ENCODE data around the gene PTPRG.

PTPRG gene

DNA sequence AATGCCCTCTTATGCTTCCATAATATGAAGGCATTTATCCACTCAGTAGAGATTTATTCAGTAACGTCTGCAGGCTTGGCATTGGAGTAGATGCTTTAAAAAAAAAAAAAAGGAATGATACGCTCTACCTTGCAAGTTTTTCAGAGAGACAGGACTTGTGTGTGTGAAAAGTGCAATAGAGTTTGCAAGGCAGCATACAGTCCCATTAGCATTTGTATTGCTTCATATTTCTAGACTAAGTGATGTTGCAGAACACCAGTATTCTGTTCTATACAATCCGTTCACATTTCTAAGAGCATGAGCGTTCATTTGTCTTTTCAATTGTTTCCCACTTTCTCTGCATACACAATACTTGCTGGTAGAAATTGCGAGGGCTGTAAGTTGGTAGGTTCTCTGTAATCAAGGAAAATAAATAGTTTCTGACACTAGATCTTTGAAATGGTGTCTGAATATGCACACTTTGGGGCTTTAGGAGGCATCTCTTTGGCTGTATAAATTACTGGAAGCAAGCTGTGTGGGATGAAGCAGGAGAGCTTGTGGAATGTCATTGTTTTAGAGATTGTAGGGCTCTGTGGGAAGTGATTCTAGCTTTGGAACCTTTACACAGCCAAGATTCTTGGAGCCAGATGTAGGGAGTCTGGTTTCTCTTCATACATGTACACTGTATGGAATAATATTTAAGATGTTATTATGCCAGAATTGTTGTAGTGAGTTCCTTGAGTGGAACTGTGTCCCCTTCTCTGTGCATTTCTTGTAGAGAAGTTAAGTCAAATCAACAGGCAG lies 549.3 kb downstream of the PTPRG start:
- no peak for DNase-seq (ENCODE audit: low read depth, low spot score)

DNA sequence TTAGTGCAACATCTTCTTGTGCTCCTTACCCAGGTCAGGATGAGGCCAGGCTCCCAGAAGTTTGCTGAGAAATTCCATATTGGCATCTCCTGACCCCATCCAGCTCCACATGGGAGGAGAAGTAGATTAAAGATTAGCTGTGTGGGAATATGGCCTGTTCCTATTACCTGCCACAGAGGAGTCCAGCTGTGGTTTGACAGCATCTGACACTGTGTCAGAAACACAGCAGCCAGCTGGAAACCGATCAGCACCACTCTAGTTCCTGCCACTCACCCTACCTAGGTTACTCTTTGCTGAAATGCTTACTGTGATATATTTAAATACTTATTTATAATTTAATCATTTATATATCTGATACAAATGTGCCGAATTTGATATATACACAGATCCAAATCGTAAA lies 551.7 kb downstream of the PTPRG start:
- no peak for DNase-seq (ENCODE audit: low read depth, low spot score)

DNA sequence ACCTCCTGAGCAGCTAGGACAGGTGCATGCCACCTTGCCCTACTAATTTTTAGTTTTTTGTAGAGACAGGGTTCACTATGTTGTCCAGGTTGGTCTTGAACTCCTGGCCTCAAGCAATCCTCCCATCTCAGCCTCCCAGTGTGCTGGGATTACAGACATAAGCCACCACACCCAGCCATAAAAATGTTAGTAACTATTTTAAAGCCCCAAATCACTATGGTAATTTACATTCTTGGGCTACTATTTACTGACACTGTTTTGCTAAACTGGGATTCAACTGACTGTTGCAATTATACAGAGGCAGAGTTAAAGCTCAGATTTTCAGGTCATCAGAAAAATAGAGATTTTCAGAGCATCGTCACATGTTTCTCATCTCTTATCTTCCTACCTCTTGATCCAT lies 553.4 kb downstream of the PTPRG start:
- no peak for DNase-seq (ENCODE audit: low read depth, low spot score)

DNA sequence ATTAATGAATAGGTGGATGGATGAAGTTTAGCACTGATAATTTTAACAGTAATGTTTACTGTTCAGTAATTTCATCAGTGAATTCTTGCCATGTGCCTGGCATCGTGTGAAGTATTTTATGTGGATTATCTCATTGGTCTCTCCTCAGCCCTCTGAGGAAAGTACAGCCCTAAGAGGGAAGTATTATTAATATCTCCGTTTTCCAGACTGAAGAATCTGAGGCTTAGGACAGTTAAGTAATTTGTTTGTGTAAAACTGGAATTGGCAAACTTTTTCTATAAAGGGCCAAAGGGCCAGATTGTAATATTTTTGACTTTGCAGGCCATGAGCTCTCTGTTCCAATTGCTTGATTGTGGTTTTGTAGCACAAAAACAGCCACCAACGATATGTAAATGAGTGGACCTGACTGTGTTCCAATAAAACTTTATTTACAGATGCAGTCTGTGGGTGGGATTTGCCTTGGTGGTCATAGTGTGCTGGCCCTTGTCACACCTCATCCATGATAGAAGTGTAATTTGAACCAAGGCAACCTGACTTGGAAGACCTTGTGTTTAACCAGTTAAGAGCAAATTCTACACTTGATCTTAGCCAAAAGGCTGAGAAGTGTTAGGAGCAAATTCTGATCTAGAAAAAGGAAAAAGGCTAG lies 556.7 kb downstream of the PTPRG start:
- DNase-seq (ENCODE audit: low read depth, low spot score) = no peak

DNA sequence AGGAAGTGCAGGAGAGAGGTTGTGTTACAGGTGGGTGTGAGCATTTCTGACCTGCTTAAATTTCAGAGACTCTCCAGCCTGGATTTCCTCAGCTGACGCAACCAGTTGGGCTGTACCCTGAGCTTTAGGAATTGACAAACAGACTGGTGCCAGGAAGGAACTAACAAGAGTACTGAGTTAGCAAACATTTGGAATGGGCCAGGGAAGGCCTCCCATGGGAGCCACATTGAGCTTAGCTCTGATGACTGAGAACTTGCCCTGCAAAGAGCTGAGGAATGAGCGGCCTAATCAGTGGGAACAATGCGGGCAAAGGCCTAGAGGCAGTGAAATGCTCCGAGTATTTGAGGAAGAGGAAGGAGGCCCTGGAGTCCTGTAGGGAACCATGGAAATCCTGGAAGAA lies 557.8 kb downstream of the PTPRG start:
- DNase-seq (ENCODE audit: low read depth, low spot score) = no peak

DNA sequence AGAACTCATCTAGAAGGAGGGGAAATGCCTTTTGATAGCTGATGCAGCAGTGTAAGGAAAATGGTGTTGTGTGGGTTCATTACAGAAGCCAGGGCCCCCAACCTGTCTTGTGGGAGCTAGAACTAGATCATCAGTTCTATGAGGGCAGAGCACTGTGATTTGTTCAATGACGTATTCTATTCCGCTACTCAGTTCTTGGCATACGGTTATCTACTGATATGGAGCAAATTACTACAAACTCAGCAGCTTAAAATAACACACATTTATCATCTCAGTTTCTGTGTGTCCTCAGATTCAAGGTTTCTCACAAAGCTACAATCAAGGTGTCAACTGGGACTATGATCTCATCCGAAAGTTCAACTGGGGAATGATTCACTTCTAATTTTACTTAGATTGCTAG lies 561.4 kb downstream of the PTPRG start:
- DNase-seq (ENCODE audit: low read depth, low spot score) = no peak

DNA sequence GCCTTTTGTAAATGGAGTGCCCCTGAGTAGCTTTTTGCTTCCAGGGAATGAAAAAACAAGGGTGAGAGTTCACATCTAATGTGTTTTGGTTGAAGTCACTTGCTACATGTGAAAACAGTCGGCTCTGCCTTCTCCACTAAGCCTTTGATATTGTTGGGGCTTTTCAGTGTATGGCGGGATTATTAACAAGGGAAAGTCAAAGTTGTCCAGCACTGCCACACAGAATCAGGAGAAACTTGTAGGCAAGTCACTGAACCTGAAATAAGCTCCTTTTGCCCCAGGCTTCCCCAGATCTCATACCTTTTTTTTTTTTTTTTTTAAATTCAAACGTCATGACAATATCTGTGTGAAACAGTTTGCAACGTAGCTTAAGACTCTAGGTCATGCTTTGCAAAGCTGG lies 564.0 kb downstream of the PTPRG start:
- no peak for DNase-seq (ENCODE audit: low read depth, low spot score)

DNA sequence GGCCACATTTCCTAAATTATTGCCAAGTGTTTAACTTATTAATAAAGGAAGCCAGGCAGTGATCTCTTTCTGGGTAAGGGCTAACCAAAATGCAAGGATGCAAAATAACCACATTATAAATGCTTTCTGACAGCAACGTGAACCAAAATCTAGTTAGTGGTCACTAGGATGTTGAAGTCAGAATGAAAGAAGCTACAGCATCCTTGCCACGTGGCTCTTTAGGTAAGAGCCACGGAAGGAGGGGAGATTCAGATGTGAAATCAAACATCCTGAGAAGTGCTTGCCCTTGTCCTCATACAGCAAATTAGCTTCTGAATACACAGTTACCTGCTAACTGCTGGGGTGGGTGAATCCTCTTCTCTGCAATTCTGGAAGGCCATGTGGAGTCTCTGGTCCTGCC lies 565.7 kb downstream of the PTPRG start:
- no peak for DNase-seq (ENCODE audit: low read depth, low spot score)

DNA sequence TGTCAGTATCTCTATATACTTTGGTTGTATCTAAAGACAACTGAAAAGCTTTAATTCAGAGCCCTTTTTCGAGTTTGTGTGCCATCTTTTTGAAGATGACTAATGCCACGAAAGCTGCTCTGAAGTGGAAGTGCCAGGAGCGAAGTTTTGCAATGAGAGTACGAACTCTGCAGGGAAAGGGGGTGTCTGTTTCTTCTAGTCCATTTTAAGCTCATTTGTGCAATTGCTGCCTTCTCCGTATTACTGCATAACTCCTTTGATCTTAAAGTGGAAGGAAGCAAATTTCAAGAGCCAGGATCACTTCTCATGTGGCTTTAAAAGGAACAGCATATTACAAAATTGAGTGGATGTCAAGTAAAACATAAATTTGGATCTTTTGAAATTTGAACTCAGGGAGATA lies 566.7 kb downstream of the PTPRG start:
- DNase-seq (ENCODE audit: low read depth, low spot score) = no peak

DNA sequence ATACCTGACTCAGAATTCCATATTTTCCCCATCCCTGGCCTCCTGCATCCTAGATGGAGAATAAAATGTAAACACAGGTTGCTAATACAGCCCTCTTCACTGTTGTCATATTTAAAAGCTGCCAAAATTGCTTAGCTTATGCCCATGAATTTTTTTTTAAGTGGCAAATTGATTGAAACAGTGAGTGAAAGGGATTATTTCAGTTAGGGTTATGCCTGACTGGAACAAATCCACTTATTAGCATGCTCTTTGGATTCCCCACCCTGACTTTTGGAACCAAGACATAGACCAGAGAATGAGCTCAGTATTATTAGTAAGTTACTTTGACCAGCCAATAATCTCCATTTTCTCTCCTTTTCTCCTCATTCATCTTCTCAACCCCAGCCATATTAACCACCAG lies 567.3 kb downstream of the PTPRG start:
- DNase-seq (ENCODE audit: low read depth, low spot score) = no peak

DNA sequence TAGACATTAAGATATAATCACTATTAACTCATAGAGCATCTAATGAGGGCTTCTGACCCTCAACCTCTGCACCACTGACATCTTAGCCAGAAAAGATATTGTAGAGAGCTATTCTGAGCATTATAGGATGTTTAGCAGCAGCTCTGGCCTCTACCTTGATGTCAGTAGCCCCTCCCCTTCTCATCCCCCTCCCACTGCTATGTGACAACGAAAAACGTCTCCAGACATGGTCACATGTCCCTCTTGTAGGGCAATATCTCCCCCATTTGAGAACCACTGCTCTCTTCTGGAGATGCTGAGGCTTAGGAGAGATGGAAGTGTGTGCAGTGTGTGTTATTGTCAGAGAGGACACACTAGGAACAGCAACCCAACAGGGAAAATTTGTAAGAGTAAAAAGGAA lies 569.7 kb downstream of the PTPRG start:
- no peak for DNase-seq (ENCODE audit: low read depth, low spot score)

DNA sequence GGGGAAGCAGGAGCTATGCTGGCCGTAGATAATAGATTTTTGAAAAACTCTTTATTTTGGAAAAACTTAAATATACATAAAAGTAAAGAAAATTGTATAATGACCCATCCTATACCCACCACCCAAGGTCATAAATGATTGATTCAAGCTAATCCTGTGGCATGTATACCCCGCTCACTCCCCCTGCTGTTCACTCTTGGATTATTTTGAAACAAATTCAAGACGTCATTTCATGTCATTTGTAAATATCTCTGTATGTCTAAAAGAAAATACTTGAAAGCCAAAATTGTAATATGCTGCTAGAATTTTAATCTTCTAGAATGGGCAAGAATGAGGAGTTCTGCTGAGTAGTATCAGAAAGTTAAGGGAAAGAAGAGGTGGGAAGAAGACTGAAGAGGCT lies 570.2 kb downstream of the PTPRG start:
- DNase-seq (ENCODE audit: low read depth, low spot score) = no peak

DNA sequence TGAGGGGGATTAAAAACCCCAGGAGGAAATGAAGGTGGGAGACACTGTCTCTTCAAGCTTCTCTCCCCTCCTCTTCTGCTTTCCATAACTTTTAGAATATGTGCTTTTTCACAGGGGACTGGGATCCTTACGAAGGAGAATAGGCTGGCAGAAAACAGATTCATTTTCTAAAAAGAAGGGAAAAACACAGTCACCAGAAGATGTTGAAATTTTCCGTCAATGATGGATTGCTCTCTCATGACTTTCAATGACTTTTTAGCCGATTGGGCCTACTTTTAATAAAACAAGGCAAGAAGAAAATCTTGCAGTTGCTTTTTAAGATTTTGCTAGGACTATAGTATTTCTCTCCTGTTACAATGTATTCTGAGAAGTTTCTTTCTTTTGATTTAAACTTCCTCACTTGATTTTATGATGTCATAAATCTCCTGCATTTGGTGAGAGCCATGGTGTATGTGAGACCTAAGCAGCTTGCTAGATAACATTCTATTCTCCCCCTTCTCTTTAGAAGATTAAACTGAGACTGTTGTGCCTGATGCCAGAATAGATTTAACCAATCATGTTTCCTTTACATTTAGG lies 570.7 kb downstream of the PTPRG start:
- DNase-seq (ENCODE audit: low read depth, low spot score) = no peak

DNA sequence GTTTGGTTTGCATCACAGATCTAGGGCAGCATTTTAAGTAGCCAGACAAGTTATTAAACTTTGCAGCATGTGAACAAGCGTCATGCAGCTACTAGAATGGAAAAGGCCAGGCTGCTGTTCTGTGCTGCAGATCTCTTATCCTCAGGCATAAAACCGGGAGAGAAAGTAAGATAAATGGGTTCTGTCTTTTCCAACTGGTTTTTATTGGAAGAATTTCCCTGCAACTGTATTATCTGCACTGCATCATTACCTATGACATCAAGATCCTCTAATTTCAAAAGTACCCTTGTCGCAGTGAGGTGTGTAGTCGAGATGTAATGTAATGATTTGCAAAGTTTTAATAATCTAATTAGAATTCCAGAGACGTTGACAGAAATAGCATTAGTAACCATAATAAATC lies 571.6 kb downstream of the PTPRG start:
- DNase-seq (ENCODE audit: low read depth, low spot score) = no peak

DNA sequence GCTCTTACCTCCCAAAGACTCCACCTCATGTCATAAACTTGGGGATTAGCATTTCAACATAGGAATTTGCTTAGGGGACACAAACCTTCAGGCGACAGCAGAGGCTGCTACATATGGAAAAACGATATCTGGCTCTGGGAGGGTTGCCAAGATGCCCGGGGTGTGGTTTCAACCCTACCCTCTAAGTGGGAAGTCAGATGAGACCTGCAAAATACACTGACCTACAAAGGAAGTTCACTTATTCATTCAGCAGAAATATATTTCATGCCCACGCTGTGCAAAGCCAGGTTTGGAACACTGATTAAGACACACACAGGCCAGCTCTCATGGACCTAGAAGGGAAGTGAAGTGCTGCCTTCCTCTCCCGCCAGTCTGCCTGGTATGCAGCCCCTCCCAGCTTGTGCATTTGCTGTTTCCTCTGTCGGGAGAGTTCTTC lies 572.7 kb downstream of the PTPRG start:
- DNase-seq (ENCODE audit: low read depth, low spot score) = no peak

DNA sequence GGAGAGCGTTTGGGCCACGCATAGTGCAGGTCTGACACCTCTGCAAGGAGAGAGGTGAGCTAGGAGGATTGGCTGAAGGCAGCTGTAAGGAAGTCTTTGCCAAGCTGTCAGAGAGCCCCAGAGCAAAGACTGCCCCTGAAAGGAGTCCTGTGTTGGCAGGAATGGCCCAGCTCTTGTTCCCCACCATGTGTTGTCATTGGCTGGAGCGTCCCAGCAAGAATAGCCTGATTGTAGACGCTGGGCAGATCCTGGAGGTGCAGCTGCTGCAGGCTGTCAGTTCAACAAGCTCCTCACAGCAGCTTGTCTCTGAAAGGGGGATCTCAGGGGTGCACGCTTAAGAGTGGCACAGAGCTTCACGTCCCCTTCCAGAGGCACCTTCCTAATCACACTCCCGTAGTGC lies 574.4 kb downstream of the PTPRG start:
- DNase-seq (ENCODE audit: low read depth, low spot score) = no peak

DNA sequence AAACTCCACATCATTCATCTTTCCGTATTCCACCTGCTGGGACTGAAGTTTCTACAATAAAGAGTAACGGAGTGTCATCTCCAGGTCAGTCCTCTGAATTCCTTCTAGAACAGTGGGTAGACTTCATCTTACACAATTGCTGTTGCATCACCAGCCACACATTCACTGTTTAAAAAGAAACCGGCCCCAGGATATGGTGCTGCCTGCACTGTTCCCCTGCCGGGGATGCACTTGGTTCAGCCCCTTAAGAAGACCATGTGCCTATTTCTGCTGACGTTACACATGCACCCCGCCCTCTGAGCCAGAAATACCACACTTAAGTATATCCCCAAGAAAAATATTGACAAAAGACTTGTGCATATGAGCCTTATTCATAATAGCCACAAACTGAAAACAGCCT lies 578.6 kb downstream of the PTPRG start:
- no peak for DNase-seq (ENCODE audit: low read depth, low spot score)

DNA sequence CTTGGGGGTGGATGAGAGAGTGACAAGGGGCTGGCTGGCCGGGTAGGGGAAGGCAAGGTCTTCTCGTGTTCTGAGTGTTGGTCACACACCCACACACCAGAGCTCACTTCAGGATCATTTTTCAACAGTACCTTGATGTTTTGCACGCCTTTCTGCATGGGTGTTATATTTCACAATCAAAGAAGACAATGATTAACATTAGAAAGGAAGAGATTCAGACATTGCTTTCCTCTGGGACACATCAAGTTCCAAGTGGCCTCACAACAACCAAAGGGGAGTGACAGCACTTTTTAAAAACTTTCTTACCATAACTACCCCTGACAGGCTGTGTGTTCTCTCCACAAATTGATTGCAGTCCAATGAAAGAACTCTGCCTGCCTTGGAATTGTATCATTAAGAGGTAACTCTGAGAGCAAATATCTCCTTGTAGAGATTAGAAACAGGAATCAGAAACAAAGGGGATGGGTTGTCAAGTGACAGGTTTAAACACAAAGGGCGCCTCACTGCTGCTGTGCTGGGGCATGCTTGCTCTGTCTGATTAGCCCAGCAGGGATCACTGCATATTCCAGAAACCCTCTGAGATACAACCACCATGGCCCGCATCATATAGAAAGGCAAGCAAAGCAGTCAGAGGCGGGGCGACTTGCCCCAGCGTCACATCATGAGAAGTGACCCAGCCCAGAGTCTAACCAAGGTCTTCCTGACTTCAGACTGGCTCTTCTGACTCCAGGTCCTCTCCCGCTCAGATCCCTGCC lies 581.1 kb downstream of the PTPRG start:
- DNase-seq (ENCODE audit: low read depth, low spot score) = no peak

DNA sequence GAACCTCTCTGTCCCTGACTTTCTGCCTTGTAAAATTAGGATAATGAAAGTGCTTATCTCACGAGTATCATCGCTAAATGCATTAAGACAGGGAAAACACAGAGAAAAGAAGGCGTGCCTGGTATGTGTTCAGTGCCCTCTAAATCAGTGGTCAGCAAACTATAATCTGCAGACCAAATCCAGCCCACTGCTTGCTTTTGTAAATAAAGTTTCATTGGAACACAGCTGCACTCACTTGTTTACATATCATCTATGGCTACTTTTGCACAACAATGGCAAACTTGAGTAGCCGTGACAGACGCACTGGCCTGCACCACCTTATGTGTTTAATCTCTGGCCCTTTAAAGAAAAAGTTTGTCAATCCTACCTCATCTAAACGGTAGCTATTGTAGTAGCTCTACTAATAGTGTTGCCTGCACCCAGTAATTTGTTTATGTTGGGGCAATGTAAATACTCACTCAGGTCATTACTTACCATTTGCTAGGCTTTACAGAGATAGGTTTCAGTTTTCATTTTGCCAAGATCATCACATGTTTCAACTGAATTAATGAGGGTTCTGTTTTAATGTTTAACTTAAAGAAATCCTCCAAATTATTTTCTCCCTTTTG lies 582.6 kb downstream of the PTPRG start:
- DNase-seq (ENCODE audit: low read depth, low spot score) = no peak

DNA sequence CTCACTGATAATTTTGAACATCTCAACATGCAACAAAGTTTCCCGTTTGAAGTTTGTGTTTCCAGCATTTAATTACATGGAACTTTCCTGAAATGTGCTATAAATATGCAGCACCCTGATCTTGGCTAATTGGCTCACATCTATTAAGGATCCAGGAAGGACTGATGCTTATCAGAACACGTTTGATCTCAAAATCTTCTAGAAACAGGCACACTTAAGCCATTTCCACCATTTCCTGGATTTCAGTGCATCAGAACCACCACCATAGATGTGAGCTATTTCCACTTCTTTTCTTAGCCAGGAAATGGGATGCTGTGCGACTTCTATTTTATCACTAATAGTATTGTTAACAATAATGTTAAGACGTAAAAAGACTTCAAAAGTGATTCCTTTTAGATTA lies 583.1 kb downstream of the PTPRG start:
- no peak for DNase-seq (ENCODE audit: low read depth, low spot score)

DNA sequence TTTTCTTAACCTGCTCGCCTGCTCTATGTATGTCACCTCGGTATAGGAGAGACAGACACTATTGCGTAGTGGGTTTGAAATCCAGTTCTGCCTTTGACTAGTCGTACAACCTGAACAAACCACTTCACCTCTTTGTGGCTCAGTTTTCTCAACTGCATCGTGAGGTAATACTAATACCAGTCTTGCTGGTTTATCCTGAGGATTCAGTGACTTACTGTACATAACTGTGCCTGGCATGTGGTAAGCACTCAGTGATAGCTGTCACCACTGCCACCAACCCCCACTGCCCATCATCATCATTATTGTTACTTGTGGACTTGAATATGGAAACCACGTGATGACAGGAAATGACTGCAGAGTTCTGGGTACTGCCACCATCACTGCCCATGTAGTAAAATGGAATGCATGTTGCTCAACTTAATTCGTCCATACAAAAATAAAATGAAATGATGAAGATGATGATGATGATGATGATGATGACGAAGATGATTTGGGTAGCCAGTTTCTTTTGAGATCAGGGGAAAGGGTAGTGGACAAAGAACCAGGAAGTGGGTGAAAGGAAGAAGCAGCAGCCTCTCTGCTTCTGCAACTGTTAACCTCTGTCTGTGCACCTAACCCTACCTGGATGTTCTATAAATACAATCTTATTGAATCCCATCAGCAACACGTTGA lies 583.9 kb downstream of the PTPRG start:
- DNase-seq (ENCODE audit: low read depth, low spot score) = no peak
